NCI-H748 (cell line): ENCODE data around the gene SLC6A20.

Experiments used
- DNase-seq: peaks from one replicate; lab custom pipeline; 2025; ENCODE audit not compliant: unreplicated experiment; lab: John Stamatoyannopoulos, UW

Gene SLC6A20

DNA sequence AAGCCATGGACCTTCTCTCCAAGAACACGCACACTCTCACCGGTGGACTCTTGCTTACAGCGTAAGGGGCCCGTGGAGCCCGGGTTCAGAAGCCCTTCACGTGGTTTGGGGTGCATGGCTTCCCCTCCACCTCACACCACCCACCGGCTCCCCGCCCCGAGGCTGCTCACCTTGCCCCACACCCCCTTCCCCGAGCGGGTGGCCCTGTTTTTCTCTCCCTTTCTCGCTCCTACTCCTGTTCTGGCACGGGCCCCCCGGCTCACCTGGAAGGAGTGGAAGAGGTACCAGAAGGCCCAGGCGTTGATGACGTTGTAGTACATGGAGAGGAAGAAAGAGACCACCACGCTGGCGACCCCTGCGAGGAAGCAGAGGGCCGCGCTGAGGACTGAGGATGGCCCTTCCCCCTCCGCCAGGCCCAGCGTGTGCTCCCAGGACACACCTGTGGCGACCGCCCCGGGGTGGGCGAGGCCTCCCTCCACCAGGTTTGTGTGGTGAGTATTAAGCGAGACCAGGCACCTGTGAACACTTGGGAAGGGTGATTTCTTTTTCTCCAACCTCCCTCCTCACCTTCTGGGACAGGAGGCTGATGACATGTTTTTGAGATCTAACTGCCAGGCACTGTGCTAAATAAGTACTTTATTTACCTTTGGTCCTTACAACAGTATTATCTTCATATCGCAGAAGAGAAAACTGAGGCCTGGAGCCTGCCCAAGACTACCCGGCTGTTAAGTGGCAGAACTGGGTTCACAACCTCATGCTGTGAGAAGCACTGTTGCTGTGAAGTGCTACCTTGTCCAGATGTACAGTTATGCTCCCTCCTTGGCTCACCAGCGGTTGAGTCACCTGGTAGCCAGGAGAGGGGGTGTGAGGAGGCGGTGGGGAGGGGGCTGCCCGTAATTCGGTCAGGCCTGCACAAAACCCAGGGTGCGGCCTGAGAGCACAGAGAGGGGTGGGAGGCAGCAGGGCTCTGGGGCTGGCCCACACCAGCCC, 16.3 kb downstream of the SLC6A20 start:
- no peak for DNase-seq

GRCh38 chr3:45778761-45779201, 17.6 kb downstream of the SLC6A20 start:
- no peak for DNase-seq

GRCh38 chr3:45777746-45778386, 18.5 kb downstream of the SLC6A20 start:
- no peak for DNase-seq

DNA sequence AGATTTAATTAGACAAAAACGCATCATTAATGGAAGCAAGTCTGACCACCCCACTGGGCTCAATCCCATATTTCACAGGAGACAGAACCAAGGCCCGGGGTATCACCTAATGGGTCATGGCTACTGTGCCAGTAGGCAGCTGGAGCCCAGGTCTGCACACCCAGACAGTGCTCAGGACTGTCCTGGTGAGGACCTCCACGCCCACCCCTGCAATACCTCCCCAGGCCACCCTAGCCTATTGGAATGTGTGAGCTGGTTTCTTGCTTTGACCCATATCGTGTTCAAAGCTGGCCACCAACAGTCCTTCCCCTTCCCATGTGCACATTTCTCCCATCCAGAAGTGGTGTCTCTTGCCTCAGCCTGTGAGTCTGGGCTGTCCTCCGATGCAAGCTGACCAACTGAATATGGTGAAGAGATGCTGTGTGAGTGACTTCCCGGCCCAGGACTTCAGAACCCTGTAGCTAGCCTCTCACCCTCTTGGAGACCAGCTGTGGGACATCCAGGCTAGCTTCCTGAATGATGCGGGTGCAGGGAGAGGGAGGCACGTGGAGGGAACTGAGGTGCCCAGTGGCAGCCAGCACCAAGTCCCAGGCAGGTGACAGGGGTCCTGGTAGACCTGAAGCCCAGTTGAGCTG, 19.1 kb downstream of the SLC6A20 start:
- no peak for DNase-seq

DNA sequence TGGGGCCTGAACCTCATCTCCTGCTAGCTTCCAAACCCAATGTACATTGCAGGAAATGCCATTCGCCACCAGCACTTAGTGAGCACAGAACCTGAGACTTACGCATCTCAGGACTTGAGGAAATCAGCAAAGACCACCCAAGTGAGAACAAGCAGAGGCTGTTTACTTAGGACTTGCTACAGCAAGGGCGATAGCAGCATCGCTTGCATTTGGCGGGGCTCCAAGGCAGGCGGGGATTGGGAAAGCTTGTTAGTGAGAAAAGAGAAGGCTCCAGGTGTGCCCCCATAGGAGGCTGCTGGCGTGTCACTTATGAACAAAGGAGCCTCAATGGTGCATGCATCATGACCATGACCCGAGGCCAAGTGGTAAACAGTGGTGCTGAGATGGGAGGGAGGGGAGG, 19.7 kb downstream of the SLC6A20 start:
- DNase-seq: peak; percentile 48

GRCh38 chr3:45776301-45776595, 20.1 kb downstream of the SLC6A20 start:
- DNase-seq: no peak

GRCh38 chr3:45775571-45776300, 20.6 kb downstream of the SLC6A20 start:
- no peak for DNase-seq

- DNase-seq: no peak
Measured at GRCh38 chr3:45774581-45775521, 21.5 kb downstream of the SLC6A20 start.

DNA sequence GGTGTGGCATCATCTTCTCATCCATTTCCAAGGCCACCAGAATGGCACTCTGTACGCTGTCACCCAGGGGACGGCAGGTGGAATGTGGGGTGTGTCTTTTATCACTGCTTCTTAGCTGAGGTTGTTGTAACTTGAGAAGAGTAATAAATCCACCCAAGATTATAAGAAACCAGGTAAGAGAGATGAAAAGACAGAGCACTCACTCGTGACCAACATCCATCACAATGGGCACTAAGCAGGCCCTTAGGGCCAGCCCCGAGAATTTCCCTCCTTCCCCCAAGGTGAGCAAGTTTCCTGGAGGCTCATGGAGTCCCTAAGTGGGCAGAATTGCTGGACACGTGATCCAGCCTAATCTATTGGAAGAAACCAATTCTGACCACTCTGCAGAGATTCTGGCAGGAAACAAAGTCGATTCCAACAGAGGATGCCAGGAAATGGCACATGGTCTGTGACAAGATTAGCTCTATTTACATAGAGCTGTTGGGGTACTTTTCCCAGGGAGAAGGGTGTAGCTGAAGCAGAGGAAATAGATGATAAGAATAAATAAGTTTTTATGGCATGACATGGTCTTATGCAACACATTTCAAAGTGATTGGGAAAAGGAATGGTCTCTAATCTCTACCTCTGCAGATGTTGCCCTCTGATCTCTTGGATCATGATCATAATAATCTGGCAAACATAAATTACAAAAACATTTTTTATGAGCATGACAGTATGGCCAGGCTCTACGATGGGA, 22.5 kb downstream of the SLC6A20 start:
- no peak for DNase-seq

DNA sequence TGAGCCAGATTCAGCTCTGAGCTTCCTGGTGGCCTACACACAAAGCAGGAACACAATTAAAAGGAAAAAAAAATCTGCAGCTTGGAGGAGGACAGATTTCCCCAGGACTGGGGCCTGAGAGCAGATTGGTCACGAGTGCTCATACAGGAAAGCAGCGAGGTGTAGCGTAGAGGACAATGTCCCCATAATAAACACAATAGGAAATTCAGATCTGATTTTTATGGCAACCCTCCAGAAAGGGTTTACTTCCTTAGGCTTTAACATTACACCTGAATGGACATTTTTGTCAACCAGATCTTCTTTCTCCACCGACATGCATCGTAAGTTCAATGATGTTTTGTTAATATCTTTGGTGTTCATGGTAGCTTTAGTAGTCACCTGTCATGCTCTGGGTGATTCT, 23.3 kb downstream of the SLC6A20 start:
- DNase-seq: no peak

DNA sequence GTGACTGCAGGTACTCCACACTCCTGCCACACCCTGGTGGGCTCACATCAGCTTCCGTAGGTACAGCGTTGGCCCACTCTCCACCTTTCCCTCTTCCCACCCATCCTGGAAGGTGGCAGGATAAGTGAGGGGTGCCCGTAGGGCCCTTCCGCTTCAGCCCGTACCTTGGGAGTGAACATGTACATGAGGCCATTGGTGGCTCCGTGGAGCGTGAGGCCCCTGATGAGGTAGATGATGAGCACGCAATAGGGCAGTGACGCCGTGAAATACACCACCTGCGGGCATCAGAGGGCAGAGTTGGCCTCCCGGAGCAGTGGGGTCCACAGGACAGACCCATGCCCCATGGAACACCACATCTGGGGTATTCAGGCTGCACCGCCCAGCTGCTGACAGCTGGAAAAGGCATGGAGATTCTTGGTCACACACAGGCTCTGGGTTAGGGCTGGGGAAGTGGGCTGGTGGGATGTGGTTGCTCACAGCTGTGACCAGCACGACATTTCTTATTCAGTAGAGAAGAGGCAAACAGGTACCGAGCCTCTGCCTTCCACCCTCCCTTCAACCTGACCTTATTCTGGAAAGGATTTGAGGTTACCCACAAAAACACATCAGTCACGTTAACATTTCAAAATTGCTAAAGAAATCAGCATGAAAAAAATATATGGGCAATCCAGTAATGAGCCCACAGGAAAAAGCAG, 23.8 kb downstream of the SLC6A20 start:
- no peak for DNase-seq

DNA sequence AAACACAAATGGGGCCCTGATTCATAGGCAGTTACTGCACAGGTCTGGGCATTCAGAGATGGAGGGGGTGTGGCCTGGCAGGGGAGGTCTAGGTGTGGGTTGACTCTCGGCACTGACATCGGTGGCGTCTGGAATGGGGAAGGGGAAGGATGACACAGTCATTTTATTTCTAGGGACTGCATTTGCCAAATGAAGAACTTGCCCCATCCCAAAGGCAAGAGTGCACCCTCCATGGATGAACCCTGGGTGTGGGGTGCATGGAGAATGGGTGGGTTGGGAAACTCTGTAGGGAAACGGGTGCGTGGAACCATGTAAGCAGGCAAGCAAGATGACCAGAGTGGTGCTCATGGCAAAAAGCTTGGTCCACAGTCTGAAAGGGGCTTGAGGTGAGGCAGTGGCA, 24.5 kb downstream of the SLC6A20 start:
- DNase-seq: no peak

- DNase-seq: no peak
Measured at GRCh38 chr3:45771166-45771775, 25.1 kb downstream of the SLC6A20 start.

- no peak for DNase-seq
Measured at GRCh38 chr3:45765958-45766357, 30.4 kb downstream of the SLC6A20 start.

DNA sequence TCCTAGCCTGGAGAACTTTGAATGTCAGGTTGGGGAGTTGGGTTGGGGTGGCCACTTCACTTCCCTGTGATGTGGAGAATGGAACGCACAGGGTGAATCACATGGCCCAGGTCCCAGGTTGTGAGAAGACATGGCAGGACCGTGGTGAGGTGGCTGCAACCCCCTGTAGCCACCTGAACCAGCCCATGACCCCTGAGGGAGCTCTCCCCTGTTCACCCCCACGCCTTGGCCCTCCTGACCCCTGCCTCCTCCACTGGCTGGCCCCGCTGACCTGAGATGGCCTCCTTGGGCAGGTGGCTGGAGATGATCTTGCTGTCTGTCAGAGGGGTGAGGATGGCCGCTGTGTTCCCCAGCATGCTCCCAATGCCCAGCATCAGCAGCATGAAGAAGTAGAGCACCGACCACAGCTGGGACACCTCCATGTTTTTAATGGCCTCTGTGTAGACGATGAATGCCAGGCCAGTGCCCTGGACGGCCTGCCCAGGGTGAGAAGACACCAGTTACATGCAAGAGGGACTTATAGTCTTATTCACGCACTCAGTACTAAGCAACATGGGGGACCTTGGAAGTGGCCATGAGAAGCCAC, 31.0 kb downstream of the SLC6A20 start:
- DNase-seq: no peak

DNA sequence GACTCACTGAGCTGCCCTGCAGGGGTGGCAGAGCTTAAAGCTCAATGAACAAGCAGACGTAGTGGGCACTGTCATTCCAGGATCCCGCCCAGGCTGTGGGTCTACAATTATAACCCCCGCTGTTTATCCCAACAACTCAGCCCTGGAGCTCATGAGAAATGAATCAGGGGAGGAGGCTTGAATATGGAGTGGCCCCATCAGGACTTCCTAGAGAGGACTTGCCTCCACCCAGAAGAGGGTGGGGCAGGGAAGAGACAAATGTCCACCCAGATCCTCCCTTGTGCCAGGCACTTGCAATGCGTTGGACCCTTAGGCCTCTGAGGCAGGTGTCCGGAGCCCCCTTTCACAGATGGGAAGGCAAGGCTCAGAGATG, 33.0 kb downstream of the SLC6A20 start:
- no peak for DNase-seq

DNA sequence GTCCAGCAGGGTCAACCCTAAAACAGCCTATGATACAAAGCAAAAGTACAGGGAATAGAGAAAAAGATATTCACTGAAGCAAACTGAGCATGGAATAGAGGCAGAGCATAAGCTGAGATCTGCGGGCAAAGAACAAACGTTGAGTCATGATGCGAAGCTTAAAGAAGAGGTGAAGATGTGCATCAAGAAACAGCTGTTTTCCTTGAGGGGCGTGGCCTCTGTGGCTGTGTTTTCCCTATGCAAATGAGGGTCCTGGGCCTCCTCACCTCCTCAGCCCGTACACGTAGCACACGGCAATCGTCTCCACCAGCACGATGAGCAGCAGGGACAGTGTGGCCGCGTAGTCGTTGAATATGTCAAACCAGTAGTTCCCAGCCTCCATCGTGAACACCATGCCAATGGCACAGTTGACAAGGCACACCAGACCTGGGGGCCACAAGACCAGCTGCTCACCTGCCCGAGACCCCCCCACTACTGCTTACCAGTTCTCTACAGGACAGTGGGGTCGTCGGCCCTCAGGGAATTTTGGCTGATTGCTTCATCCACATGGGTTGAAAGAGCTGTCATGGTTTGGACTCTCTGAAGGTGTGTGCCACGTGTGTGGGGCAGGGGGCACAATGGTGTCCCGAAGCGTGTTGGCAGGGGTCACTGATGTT, 33.6 kb downstream of the SLC6A20 start:
- DNase-seq: no peak

GRCh38 chr3:45761831-45762230, 34.5 kb downstream of the SLC6A20 start:
- DNase-seq: no peak
